Myocyte (in vitro differentiated cells): Measurements from ENCODE around the gene SLC19A2. TPM values are rescaled to one million over a fixed set of nuclear protein-coding genes. Genes with fewer than 3 reads are reported as not detected.
"Not testable (repeated sequence)": the region's sequence is repeated elsewhere in the genome, so short reads cannot be mapped to it uniquely, and the experiment has no call there.

Experiments used
- DNase-seq: peaks from one replicate; pipeline ENCODE4 v3.0.0-alpha.2; 2012; ENCODE audit warnings: low read depth
- polyA plus RNA-seq: library from polyadenylated mRNA; unstranded; fragments of >200 nt; gene quantifications from one replicate; pipeline ENCODE4 v1.2.1, GENCODE V29; 2012; ENCODE audit warnings: missing spikeins
- total RNA-seq: library from RNA; depleted of rRNA; stranded (reverse); fragments of >200 nt; gene quantifications from 2 replicates; pipeline ENCODE4 v1.2.3, GENCODE V29; 2014

The SLC19A2 gene, protein sequence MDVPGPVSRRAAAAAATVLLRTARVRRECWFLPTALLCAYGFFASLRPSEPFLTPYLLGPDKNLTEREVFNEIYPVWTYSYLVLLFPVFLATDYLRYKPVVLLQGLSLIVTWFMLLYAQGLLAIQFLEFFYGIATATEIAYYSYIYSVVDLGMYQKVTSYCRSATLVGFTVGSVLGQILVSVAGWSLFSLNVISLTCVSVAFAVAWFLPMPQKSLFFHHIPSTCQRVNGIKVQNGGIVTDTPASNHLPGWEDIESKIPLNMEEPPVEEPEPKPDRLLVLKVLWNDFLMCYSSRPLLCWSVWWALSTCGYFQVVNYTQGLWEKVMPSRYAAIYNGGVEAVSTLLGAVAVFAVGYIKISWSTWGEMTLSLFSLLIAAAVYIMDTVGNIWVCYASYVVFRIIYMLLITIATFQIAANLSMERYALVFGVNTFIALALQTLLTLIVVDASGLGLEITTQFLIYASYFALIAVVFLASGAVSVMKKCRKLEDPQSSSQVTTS
- total RNA-seq = 11.2 and 14.6 TPM in 2 replicates
- 3.2 TPM for polyA plus RNA-seq

- DNase-seq = peak; percentile 100
Measured at GRCh38 chr1:169485431-169486280, at the start of gene SLC19A2. Gene SLC19A2, minus strand, starts transcription at chr1:169485944. Its CDS starts 178 bp downstream, at chr1:169485766.

GRCh38 chr1:169534653-169535052 is 48.9 kb upstream of the SLC19A2 start:
- no peak for DNase-seq

DNA sequence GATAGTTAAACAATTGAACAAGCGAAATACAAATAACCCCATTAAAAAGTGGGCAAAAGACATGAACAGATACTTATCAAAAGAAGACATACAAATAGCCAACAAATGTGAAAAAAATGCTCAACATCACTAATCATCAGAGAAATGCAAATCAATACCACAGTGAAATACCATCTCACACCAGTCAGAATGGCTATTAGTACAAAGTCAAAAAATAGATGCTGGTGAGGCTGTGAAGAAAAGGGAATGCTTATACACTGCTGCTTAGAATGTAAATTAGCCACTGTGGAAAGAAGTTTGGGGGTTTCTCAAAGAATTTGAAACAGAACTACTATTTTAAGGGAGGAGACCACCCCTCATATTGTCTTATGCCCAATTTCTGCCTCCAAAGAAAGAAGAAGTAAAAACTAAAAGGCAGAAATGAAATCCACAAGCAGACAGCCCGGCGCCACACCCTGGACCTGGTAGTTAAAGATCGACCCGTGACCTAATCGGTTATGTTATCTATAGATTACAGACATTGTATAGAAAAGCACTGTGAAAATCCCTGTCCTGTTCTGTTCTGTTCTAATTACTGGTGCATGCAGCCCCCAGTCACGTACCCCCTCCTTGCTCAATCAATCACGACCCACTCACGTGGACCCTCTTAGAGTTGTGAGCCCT is 47.9 kb upstream of the SLC19A2 start:
- DNase-seq = not testable (repeated sequence)

DNA sequence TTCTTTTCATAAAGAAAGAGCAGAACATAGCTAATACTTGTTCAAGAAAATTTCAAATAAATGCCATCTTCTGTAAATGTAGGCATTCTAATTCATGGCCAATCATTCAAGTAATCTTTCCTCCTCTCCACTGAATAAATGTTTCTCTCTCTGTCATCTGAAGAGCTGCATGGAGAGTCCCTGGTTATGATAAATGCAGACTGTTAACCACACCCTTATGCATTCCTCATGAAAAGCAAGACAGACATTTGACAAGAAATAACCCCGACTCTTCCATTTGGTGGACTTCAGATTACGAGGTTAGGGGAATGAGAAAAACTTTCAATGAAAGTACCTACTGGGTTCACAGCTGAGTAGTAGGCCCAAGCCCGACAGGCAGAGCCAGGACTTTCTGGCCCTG is 44.7 kb upstream of the SLC19A2 start:
- no peak for DNase-seq

- peak; percentile 68 for DNase-seq
Measured at GRCh38 chr1:169529068-169529642, 43.4 kb upstream of the SLC19A2 start.

DNA sequence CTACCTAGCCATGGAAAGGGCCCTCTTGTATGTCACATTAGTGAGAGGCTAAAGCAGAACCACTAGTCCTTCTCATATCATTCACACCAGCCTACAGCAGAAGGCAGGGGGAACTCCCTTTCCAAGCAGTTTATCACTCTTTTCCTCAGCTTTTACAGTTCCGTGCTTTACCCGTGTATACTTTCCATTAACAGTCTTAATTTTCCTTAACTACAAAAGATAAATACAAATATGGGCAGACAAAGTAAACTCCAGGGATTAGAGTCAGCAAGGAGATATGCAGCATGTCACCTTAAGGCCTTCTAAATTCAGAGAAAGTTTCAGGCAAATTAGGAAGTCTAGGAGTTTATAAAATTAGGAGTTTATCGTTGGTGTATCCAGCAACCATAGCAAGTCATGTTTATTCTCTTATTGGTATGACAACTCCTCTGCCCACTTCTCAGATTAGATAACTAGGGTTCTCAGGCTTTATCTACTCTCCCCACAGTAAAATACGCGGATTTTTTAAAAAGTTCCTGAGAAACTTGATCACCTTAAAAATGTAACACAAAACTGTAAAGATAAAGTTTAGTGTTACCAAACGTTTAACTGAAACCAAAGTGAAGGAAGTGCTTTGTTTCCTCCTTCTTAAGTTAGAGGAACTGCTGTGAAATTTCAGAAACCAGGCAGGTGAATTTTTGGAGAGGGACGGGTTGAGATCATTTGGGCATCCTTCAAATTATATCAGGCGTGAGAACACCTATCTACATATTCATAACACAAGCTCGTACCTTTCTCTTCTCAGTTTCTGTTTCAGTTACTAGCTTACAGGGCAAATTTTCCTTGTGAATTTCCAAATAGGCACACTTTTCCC is 42.7 kb upstream of the SLC19A2 start:
- DNase-seq = no peak

GRCh38 chr1:169527451-169528214 is 41.9 kb upstream of the SLC19A2 start:
- no peak for DNase-seq

DNA sequence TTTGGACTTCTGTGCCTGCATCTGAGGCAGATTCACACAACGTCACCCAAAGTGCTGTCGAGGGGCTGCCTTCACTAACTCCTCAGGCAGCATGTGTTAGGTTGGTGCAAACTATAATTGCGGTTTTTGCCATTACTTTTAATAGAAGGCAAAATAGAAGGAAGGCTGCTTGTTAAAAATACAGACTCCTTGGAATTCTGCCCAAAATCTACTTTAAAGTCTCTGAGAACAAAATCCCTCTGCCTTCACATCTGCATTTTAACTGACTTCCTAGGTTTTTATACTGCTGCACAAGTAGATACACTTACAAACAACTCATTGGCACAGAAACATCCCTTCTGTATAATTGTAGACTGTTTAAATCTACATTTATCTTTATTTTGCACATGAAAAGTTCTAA is 41.3 kb upstream of the SLC19A2 start:
- DNase-seq = no peak

DNA sequence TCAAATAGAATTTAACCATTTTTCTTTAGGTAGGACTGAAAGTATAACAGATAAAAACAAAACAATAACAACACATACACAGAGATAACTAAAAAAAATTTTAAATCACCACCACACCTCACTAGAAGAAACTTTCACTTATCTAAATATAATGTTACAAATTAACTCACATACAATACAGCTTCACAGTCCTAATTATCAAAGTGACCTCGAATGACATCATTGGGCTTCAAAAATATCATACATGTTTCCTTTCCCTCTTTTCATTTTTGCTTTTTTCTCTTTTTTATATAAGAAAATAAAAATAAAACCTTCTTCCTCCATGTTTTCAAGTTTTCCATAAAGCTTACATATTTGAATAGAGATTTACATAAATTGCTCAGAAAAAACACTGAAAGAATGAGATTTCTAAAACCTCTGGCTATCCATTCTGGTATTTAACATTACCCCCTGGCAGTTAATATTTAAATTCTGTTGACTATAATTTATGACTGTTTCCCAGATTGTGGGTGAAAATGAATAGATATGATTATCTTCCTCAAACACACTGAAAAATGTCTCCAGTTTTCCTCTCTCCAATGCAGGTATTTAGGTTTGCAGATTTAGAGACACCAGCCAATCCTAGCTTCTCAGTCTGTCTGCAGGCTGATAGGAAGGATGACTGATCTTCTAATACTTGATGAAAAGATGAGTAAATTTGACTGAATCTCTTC is 40.5 kb upstream of the SLC19A2 start:
- DNase-seq = no peak

- no peak for DNase-seq
Measured at GRCh38 chr1:169525391-169525790, 39.6 kb upstream of the SLC19A2 start.

- no peak for DNase-seq
Measured at GRCh38 chr1:169523904-169524303, 38.2 kb upstream of the SLC19A2 start.

DNA sequence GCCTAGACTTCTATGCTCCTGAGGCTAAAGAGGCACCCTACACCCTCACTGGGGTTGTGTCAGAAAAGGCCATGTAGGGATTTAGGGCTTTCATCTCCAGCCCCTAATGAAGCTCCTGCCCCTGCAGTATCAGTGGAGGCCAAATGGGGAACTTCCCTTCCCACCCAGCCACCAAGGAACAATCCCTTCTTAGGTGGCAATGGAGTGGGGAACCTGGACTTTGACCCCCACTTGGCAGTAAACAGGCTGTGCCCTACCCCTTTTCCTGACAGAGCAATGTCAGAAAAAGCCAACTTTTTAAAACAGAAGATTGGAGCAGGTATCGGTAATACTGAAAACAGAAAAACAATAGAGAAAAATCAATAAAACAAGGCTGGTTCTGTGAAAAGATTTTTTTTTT is 35.5 kb upstream of the SLC19A2 start:
- DNase-seq = no peak

DNA sequence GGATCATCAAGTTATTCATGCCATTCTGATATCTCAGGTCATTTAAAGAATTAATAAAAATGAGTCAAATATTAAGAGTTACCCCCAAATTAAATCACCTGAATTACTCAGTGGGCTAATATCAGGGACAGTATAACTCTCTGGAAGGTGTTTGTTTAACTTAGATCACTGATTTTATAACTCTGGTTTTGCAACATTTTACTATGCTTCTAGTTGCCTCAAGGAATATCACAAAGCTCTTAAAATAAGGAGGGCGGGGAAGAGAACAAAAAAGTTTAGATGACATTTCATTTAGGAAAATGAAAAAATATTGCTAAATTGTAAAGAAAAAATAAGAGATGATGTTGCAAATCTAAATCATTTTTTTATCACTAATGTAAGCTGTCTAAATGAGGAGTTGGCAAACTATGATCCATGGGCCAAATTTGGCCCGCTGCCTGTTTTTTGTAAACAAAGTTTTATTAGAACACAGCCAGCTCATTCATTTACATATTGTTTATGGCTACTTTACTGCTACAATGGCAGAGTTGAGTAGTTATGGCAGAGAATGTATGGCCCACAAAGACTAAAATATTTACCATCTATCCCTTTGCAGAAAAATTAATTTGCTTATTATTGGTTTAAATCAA is 31.9 kb upstream of the SLC19A2 start:
- no peak for DNase-seq

- DNase-seq = no peak
Measured at GRCh38 chr1:169515641-169516040, 29.9 kb upstream of the SLC19A2 start.

DNA sequence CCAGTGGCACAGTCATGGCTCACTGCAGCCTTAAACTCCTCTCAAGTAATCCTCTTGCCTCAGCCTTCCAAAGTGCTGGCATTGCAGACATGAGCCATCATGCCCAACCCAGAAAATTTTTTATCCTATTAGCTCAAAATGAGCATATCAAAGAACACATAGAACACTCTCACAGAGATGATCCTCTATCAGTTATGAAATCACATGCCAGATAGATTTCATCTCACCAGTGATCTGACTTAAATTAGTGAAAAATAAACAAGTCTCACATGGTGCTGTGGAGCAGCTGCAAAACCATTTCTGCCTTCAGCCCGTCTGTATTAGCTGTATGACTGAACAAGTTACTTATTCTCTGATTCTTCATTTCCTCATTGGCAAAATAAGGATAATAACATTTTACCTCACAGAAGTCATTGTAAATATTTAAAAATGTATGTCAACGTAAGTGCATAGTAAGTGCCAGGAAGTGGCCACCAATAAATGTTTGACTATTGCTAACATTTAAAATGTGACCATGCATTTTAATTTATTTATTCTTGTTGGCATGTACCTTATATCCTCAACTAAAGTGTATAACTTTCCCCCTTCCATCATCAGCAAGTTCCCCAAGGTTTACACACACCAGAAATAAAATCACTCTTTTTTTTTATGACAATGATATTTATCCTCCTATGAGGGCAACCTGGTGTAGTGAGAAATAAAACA is 29.0 kb upstream of the SLC19A2 start:
- DNase-seq = peak; percentile 34

DNA sequence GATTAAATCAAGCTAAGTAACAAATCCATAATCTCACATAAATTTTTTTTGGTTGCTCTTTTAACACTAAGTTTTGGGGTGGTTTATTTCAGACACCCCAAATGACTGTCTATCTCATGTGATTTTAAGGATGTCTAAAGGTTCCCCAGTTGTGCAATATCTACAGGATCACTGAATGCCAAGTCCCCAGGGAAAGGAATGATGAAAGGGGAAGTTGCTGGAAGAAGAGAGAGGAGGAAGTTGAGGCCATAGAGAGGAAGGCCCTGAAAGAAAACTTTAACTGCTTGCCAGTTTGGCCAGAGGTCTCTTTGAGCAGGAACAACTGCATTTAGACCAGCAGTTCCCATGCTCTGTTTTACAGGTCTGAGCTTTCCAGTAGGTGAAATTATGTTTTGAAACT is 27.5 kb upstream of the SLC19A2 start:
- DNase-seq = no peak

DNA sequence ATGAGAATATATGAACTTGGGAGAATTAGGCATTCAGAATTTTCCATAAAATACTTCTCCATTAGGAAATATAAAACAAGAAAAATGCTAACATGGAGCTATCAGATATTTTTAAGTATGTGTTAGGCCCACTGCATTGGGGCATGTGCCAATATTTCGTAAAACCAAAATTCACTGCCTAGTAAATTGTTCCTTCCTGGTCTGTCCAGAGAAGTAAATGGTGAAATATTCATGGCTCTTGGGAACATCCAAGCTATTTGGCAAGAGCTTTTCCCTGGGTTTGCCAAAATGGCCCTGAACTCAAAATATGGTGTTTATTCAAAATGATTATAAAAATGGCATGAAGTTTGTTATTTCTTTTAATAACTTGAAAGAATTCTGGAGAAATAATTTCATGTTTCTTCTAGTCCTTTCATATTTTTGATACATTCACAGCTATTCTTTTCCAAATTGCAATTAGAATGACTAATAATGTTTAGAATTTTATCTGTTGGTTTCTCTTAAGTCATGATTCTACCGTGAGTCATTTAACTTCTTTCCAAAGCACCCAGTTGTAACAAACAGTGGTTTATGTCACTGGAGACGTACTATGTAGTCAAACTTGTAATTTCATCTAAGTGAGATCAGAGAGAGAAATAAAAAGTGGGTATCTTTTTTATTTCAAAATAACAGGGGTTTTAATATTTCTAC is 25.7 kb upstream of the SLC19A2 start:
- DNase-seq = peak; percentile 52
